ENCODE data around the gene S1PR1. TPM values are rescaled to one million over a fixed set of nuclear protein-coding genes. Genes with fewer than 3 reads are reported as not detected.

Gene S1PR1
- total RNA-seq, 6 experiments from 2014 or later, result 9.0 to 14.8 (median 9.3) TPM

- Histone ChIP-seq H3K4me1 (no peaks in the 10 kb centered on the region), H3K27me3 (no peaks in the 10 kb centered on the region), H3K9me3 (no peaks in the 10 kb centered on the region), H3K27ac (no peak overlapping the region), H3K4me3 (no peak overlapping the region), H3K36me3 (peaks cover 0 to 19% (median 0%) of the 10 kb centered on the region in 4 donors)
- 60% methylated on average over 3 of the region's 3 CpGs for WGBS (ENCODE audit: insufficient coverage, low coverage, low lambda C conversion rate, missing lambda C conversion rate)
- ATAC-seq (no peak), DNase-seq (no peak)
- intact Hi-C loops (cut with DNase I), result no loop called here
- TF ChIP-seq POLR2A (IDR thresholded peaks at IDR 0.05) (no peak), CTCF (IDR thresholded peaks at IDR 0.05) (no peak)
Measured at GRCh38 chr1:101243751-101244150, 6.9 kb downstream of the S1PR1 start.

- 88% methylated on average over 3 of the region's 5 CpGs for WGBS (ENCODE audit: insufficient coverage, low coverage, low lambda C conversion rate, missing lambda C conversion rate)
- H3K27me3 ChIP-seq, result no peaks in the 10 kb centered on the region
- H3K4me3 ChIP-seq, result no peak overlapping the region
- peaks cover 0 to 12% (median 0%) of the 10 kb centered on the region in 4 donors for H3K36me3 ChIP-seq
- no peaks in the 10 kb centered on the region for H3K9me3 ChIP-seq
- no peaks in the 10 kb centered on the region for H3K4me1 ChIP-seq
- no peak overlapping the region for H3K27ac ChIP-seq
- TF ChIP-seq POLR2A (IDR thresholded peaks at IDR 0.05) (no peak), CTCF (IDR thresholded peaks at IDR 0.05) (no peak)
- intact Hi-C loops (cut with DNase I), result no loop called here
- no peak for ATAC-seq
- DNase-seq, result no peak
Measured at GRCh38 chr1:101244842-101245241, 8.0 kb downstream of the S1PR1 start.

- peaks cover 0 to 7% (median 0%) of the 10 kb centered on the region in 4 donors for H3K36me3 ChIP-seq
- ATAC-seq (no peak), DNase-seq (no peak)
- TF ChIP-seq CTCF (IDR thresholded peaks at IDR 0.05), result no peak
- TF ChIP-seq POLR2A (IDR thresholded peaks at IDR 0.05), result no peak
- H3K4me3 ChIP-seq, result no peak overlapping the region
- intact Hi-C loops (cut with DNase I), result no loop called here
- no peaks in the 10 kb centered on the region for H3K4me1 ChIP-seq
- 67% methylated on average over 2 of the region's 2 CpGs for WGBS (ENCODE audit: insufficient coverage, low coverage, low lambda C conversion rate, missing lambda C conversion rate)
- no peaks in the 10 kb centered on the region for H3K9me3 ChIP-seq
- H3K27ac ChIP-seq, result no peak overlapping the region
- H3K27me3 ChIP-seq, result no peaks in the 10 kb centered on the region
Measured at GRCh38 chr1:101245246-101245927, 8.6 kb downstream of the S1PR1 start.

GRCh38 chr1:101247404-101248287 is 10.8 kb downstream of the S1PR1 start:
- Histone ChIP-seq H3K36me3 (no peaks in the 10 kb centered on the region), H3K4me1 (no peaks in the 10 kb centered on the region), H3K27ac (no peak overlapping the region), H3K4me3 (no peak overlapping the region), H3K9me3 (no peaks in the 10 kb centered on the region), H3K27me3 (no peaks in the 10 kb centered on the region)
- no peak for DNase-seq
- intact Hi-C loops (cut with DNase I), result no loop called here
- 58% methylated on average over 6 of the region's 6 CpGs for WGBS (ENCODE audit: insufficient coverage, low coverage, low lambda C conversion rate, missing lambda C conversion rate)
- no peak for TF ChIP-seq POLR2A (IDR thresholded peaks at IDR 0.05)
- TF ChIP-seq CTCF (IDR thresholded peaks at IDR 0.05), result no peak
- no peak for ATAC-seq
